ENCODE data around the gene CIRBP. TPM values are rescaled to one million over a fixed set of nuclear protein-coding genes. Genes with fewer than 3 reads are reported as not detected.

The CIRBP gene
- total and polyA plus RNA-seq, 2 of the 13 experiments (the other 11 are each of a cell fraction or from before 2014, with no cell fraction given), result 133 to 140 TPM

GRCh38 chr19:1275260-1275975 is 6.3 kb downstream of the CIRBP start, which contains the start of gene FAM174C (continued):
- TF ChIP-seq GLI4 (CRISPR knock-in tag; IDR thresholded peaks at IDR 0.05; ENCODE audit: borderline replicate concordance) (0 out of 2 replicates have a peak, but pooled peaks have one; percentile 90), POGZ (CRISPR knock-in tag; IDR thresholded peaks at IDR 0.05) (no peak; the same call in 1 of the 2 replicates), BCL6 (CRISPR knock-in tag; IDR thresholded peaks at IDR 0.05) (no peak), ISL2 (CRISPR knock-in tag; IDR thresholded peaks at IDR 0.05) (no peak), EP300 (IDR thresholded peaks at IDR 0.05; ENCODE audit: low read depth in 2 of 2, low read length in 2 of 2) (0 out of 4 replicates have a peak, but pooled peaks of 1 of the 2 experiments have one; percentile 16), EP300 (CRISPR knock-in tag; IDR thresholded peaks at IDR 0.05; ENCODE audit: borderline replicate concordance) (no peak), AGO2 (optimal IDR thresholded peaks at IDR 0.05; ENCODE audit: low read depth, low read length) (peak; percentile 97), ZNF773 (CRISPR knock-in tag; IDR thresholded peaks at IDR 0.05; ENCODE audit: borderline replicate concordance) (no peak), GZF1 (CRISPR knock-in tag; IDR thresholded peaks at IDR 0.05) (no peak), ZNF790 (CRISPR knock-in tag; IDR thresholded peaks at IDR 0.05; ENCODE audit: borderline replicate concordance) (no peak), ZFP62 (CRISPR knock-in tag; IDR thresholded peaks at IDR 0.05) (no peak), PATZ1 (CRISPR knock-in tag; IDR thresholded peaks at IDR 0.05) (peak; percentile 8; the same call in 1 of the 2 replicates), ZNF782 (CRISPR knock-in tag; IDR thresholded peaks at IDR 0.05; ENCODE audit: borderline replicate concordance) (no peak), POLR2G (IDR thresholded peaks at IDR 0.05; ENCODE audit: low read depth, low read length) (peak; percentile 84), SPEN (CRISPR knock-in tag; IDR thresholded peaks at IDR 0.05; ENCODE audit: low read depth) (peak; percentile 16), SMAD9 (CRISPR knock-in tag; IDR thresholded peaks at IDR 0.05) (no peak)
- TF ChIP-seq, protein P1, sequence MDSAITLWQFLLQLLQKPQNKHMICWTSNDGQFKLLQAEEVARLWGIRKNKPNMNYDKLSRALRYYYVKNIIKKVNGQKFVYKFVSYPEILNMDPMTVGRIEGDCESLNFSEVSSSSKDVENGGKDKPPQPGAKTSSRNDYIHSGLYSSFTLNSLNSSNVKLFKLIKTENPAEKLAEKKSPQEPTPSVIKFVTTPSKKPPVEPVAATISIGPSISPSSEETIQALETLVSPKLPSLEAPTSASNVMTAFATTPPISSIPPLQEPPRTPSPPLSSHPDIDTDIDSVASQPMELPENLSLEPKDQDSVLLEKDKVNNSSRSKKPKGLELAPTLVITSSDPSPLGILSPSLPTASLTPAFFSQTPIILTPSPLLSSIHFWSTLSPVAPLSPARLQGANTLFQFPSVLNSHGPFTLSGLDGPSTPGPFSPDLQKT (CRISPR knock-in tag; IDR thresholded peaks at IDR 0.05; ENCODE audit: borderline replicate concordance), result peak; percentile 67; the same call in 1 of the 2 replicates
- TF ChIP-seq, protein P2, sequence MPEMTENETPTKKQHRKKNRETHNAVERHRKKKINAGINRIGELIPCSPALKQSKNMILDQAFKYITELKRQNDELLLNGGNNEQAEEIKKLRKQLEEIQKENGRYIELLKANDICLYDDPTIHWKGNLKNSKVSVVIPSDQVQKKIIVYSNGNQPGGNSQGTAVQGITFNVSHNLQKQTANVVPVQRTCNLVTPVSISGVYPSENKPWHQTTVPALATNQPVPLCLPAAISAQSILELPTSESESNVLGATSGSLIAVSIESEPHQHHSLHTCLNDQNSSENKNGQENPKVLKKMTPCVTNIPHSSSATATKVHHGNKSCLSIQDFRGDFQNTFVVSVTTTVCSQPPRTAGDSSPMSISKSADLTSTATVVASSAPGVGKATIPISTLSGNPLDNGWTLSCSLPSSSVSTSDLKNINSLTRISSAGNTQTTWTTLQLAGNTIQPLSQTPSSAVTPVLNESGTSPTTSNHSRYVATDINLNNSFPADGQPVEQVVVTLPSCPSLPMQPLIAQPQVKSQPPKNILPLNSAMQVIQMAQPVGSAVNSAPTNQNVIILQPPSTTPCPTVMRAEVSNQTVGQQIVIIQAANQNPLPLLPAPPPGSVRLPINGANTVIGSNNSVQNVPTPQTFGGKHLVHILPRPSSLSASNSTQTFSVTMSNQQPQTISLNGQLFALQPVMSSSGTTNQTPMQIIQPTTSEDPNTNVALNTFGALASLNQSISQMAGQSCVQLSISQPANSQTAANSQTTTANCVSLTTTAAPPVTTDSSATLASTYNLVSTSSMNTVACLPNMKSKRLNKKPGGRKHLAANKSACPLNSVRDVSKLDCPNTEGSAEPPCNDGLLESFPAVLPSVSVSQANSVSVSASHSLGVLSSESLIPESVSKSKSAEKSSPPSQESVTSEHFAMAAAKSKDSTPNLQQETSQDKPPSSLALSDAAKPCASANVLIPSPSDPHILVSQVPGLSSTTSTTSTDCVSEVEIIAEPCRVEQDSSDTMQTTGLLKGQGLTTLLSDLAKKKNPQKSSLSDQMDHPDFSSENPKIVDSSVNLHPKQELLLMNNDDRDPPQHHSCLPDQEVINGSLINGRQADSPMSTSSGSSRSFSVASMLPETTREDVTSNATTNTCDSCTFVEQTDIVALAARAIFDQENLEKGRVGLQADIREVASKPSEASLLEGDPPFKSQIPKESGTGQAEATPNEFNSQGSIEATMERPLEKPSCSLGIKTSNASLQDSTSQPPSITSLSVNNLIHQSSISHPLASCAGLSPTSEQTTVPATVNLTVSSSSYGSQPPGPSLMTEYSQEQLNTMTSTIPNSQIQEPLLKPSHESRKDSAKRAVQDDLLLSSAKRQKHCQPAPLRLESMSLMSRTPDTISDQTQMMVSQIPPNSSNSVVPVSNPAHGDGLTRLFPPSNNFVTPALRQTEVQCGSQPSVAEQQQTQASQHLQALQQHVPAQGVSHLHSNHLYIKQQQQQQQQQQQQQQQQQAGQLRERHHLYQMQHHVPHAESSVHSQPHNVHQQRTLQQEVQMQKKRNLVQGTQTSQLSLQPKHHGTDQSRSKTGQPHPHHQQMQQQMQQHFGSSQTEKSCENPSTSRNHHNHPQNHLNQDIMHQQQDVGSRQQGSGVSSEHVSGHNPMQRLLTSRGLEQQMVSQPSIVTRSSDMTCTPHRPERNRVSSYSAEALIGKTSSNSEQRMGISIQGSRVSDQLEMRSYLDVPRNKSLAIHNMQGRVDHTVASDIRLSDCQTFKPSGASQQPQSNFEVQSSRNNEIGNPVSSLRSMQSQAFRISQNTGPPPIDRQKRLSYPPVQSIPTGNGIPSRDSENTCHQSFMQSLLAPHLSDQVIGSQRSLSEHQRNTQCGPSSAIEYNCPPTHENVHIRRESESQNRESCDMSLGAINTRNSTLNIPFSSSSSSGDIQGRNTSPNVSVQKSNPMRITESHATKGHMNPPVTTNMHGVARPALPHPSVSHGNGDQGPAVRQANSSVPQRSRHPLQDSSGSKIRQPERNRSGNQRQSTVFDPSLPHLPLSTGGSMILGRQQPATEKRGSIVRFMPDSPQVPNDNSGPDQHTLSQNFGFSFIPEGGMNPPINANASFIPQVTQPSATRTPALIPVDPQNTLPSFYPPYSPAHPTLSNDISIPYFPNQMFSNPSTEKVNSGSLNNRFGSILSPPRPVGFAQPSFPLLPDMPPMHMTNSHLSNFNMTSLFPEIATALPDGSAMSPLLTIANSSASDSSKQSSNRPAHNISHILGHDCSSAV (CRISPR knock-in tag; IDR thresholded peaks at IDR 0.05; ENCODE audit: borderline replicate concordance), result no peak

All from HepG2 (cell line).